ENCODE measurements around the gene FERMT2. TPM values are rescaled to one million over a fixed set of nuclear protein-coding genes. Genes with fewer than 3 reads are reported as not detected.

The FERMT2 gene, protein sequence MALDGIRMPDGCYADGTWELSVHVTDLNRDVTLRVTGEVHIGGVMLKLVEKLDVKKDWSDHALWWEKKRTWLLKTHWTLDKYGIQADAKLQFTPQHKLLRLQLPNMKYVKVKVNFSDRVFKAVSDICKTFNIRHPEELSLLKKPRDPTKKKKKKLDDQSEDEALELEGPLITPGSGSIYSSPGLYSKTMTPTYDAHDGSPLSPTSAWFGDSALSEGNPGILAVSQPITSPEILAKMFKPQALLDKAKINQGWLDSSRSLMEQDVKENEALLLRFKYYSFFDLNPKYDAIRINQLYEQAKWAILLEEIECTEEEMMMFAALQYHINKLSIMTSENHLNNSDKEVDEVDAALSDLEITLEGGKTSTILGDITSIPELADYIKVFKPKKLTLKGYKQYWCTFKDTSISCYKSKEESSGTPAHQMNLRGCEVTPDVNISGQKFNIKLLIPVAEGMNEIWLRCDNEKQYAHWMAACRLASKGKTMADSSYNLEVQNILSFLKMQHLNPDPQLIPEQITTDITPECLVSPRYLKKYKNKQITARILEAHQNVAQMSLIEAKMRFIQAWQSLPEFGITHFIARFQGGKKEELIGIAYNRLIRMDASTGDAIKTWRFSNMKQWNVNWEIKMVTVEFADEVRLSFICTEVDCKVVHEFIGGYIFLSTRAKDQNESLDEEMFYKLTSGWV
- total RNA-seq (10 to 100 TPM; 34.8 to 51.3 TPM), polyA plus RNA-seq (10 to 100 TPM; 23.9 to 45.9 TPM)

DNA sequence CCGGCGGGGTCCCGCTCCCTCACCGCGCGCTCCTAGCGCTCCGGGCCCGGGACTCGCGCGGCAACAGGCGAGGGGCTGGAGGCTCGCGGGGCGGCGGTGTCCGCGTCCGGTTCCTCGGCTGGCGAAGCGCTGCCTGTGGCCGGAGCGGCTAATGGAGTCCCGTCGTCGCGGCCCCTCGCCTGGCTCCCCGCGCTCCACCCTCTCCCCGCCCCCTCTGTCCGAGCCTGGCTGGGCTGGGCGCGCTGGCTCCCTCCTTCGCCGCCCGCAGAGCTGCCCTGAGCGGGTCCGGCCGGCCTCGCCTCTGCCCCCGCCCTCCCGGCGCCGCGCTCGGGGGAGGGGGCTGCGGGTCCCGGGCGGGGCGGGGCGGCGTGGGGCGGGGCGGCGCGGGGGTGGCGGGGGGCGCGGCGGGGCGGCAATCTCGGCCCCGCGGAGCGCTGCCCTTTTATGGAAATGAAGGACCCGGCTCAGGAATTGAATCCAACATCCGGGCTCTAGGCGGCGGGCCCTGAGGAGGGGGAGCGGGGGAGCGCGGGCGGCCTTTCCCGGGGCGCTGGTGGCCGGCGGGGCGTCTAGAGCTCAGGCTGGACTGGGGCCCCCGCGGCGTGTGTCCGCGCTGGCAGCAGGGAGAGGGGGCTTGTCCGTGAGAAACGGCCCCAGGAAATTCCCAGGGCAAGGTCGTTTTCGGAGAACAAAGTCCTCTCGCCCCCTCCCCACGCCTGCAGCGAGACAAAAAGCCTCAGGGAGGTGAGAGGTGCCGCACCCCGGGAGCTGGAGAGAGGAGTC, at the start of gene FERMT2:
Gene FERMT2 (minus strand): TSS at position 153 of the 783 bp plus-strand sequence. CDS start 482 bp downstream, outside the sequence.
- 1% methylated on average over 95 of the region's 95 CpGs for WGBS
- peaks cover 0 to 44% (median 33%) of the 10 kb centered on the region in 4 donors for H3K4me1 ChIP-seq (ENCODE audit: control insufficient read depth in 4 of 4, insufficient read depth in 4 of 4, low read length in 3 of 4)
- TF ChIP-seq FOXA2 (IDR thresholded peaks at IDR 0.05): no peak
- TF ChIP-seq, protein P1, sequence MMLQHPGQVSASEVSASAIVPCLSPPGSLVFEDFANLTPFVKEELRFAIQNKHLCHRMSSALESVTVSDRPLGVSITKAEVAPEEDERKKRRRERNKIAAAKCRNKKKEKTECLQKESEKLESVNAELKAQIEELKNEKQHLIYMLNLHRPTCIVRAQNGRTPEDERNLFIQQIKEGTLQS (IDR thresholded peaks at IDR 0.05): no peak
- no peak for TF ChIP-seq FOXA1 (IDR thresholded peaks at IDR 0.05)
- TF ChIP-seq EGR1 (IDR thresholded peaks at IDR 0.05; ENCODE audit: low read depth in 2 of 2): peak; percentile 23 to 27
- TF ChIP-seq SP1 (IDR thresholded peaks at IDR 0.05): no peak
- TF ChIP-seq, protein P2, sequence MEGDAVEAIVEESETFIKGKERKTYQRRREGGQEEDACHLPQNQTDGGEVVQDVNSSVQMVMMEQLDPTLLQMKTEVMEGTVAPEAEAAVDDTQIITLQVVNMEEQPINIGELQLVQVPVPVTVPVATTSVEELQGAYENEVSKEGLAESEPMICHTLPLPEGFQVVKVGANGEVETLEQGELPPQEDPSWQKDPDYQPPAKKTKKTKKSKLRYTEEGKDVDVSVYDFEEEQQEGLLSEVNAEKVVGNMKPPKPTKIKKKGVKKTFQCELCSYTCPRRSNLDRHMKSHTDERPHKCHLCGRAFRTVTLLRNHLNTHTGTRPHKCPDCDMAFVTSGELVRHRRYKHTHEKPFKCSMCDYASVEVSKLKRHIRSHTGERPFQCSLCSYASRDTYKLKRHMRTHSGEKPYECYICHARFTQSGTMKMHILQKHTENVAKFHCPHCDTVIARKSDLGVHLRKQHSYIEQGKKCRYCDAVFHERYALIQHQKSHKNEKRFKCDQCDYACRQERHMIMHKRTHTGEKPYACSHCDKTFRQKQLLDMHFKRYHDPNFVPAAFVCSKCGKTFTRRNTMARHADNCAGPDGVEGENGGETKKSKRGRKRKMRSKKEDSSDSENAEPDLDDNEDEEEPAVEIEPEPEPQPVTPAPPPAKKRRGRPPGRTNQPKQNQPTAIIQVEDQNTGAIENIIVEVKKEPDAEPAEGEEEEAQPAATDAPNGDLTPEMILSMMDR (IDR thresholded peaks at IDR 0.05; ENCODE audit: low read depth, low read length, missing input control): peak; percentile 7
- no peak for TF ChIP-seq RAD21 (IDR thresholded peaks at IDR 0.05)
- TF ChIP-seq HNF4G (IDR thresholded peaks at IDR 0.05): peak; percentile 13
- TF ChIP-seq, protein P3, sequence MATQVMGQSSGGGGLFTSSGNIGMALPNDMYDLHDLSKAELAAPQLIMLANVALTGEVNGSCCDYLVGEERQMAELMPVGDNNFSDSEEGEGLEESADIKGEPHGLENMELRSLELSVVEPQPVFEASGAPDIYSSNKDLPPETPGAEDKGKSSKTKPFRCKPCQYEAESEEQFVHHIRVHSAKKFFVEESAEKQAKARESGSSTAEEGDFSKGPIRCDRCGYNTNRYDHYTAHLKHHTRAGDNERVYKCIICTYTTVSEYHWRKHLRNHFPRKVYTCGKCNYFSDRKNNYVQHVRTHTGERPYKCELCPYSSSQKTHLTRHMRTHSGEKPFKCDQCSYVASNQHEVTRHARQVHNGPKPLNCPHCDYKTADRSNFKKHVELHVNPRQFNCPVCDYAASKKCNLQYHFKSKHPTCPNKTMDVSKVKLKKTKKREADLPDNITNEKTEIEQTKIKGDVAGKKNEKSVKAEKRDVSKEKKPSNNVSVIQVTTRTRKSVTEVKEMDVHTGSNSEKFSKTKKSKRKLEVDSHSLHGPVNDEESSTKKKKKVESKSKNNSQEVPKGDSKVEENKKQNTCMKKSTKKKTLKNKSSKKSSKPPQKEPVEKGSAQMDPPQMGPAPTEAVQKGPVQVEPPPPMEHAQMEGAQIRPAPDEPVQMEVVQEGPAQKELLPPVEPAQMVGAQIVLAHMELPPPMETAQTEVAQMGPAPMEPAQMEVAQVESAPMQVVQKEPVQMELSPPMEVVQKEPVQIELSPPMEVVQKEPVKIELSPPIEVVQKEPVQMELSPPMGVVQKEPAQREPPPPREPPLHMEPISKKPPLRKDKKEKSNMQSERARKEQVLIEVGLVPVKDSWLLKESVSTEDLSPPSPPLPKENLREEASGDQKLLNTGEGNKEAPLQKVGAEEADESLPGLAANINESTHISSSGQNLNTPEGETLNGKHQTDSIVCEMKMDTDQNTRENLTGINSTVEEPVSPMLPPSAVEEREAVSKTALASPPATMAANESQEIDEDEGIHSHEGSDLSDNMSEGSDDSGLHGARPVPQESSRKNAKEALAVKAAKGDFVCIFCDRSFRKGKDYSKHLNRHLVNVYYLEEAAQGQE (IDR thresholded peaks at IDR 0.05): peak; percentile 26
- H3K9me3 ChIP-seq (ENCODE audit: control insufficient read depth in 4 of 4, low read length in 3 of 4): no peaks in the 10 kb centered on the region
- peak within 1 kb of the TSS; percentile 98 for H3K27ac ChIP-seq (ENCODE audit: low read depth in 1 of 2, low read length in 2 of 2)
- no peaks in the 10 kb centered on the region for H3K27me3 ChIP-seq (ENCODE audit: control insufficient read depth in 4 of 4, insufficient read depth in 4 of 4, low read length in 3 of 4)
- peak within 1 kb of the TSS; percentile 87 to 95 for H3K9ac ChIP-seq (ENCODE audit: low read depth in 1 of 2, low read length in 2 of 2)
- peak within 1 kb of the TSS; percentile 68 to 93 (median 83) for H3K4me3 ChIP-seq (ENCODE audit: low read depth in 1 of 3, low read length in 3 of 3)
- peaks cover 0 to 2% (median 0%) of the 10 kb centered on the region in 4 donors for H3K36me3 ChIP-seq (ENCODE audit: control insufficient read depth in 4 of 4, insufficient read depth in 3 of 4, low read depth in 1 of 4, low read length in 3 of 4)
- DNase-seq (ENCODE audit: low spot score): peak; percentile 77

DNA sequence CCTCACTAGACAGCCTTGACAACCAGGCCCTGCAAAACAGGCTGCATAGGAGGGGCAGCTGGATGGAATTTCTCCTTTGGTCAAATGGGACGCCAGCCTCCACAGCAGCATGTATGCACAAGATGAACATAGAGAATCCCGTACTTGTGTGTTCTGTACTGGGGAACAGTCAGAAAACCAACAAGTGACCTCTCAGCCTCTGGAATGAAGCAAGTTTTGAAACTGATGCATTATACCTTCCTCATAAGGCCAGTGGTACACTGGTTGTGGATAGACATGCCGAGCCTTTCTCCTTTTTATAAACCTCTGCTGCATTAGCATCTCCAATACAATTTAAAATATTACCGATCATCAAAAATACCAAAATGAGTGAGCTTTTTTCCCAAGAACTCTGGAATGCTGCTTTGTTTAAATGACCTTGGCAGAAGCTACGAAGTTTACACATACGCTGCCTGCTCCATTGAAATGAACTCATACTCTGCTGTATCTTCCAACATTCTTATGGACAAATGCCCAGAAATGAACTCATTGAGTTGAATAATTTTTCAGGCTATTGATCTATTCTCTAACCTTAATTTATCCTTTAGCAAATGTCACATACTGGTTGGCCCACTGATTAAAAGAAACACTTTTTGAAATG, 47.6 kb upstream of the FERMT2 start:
- Histone ChIP-seq H3K9me3 (ENCODE audit: control insufficient read depth in 4 of 4, low read length in 3 of 4) (no peaks in the 10 kb centered on the region), H3K27me3 (ENCODE audit: control insufficient read depth in 4 of 4, insufficient read depth in 4 of 4, low read length in 3 of 4) (no peaks in the 10 kb centered on the region), H3K4me3 (ENCODE audit: low read depth in 1 of 3, low read length in 3 of 3) (no peak overlapping the region), H3K36me3 (ENCODE audit: control insufficient read depth in 4 of 4, insufficient read depth in 3 of 4, low read depth in 1 of 4, low read length in 3 of 4) (no peaks in the 10 kb centered on the region), H3K27ac (ENCODE audit: low read depth in 1 of 2, low read length in 2 of 2) (no peak overlapping the region), H3K9ac (ENCODE audit: low read depth in 1 of 2, low read length in 2 of 2) (no peak overlapping the region), H3K4me1 (ENCODE audit: control insufficient read depth in 4 of 4, insufficient read depth in 4 of 4, low read length in 3 of 4) (peaks cover 0 to 2% (median 0%) of the 10 kb centered on the region in 4 donors)
- 80% methylated on average over 6 of the region's 6 CpGs for WGBS
- DNase-seq (ENCODE audit: low spot score): no peak
- TF ChIP-seq RAD21 (IDR thresholded peaks at IDR 0.05): no peak
- TF ChIP-seq NR2F2 (IDR thresholded peaks at IDR 0.05): peak; percentile 19
- TF ChIP-seq RXRA (IDR thresholded peaks at IDR 0.05): peak in 1 of 2 donors; percentile 8
